Thoracic aorta (tissue), 2 donors: ENCODE data around the gene ACTN1. TPM values are rescaled to one million over a fixed set of nuclear protein-coding genes. Genes with fewer than 3 reads are reported as not detected.

Experiments used
- ATAC-seq: fragments of 150-250 bp; one replicate; pipeline ENCODE4 v1.8.0; 2017; ENCODE audit warnings: low read depth; ENCODE audit not compliant: insufficient number of reproducible peaks, low FRiP score
- DNase-seq: peaks from one replicate; pipeline ENCODE4 v3.0.0-alpha.2; 2020; ENCODE audit warnings: low spot score
- H3K27ac ChIP-seq, 2 donors: fragments of 200-600 bp; sonication (generic); 1 replicate in 1 of 2; 2 replicates in 1 of 2; pipeline ENCODE4 v1.5.1; 2016; ENCODE audit warnings: mild to moderate bottlenecking in 2 of 2, moderate library complexity in 2 of 2
- H3K27me3 ChIP-seq: fragments of 200-600 bp; sonication (generic); replicated peaks from 2 replicates; pipeline ENCODE4 v1.6.0; 2016; ENCODE audit warnings: mild to moderate bottlenecking; ENCODE audit not compliant: insufficient read depth
- H3K36me3 ChIP-seq: fragments of 200-600 bp; sonication (generic); one replicate; pipeline ENCODE4 v1.5.1; 2016
- H3K4me1 ChIP-seq, 2 donors: fragments of 200-600 bp; sonication (generic); 1 replicate in 1 of 2; 2 replicates in 1 of 2; pipeline versions ENCODE4 v1.5.1 to v1.6.0; 2016; ENCODE audit warnings: low read depth in 2 of 2, mild to moderate bottlenecking in 1 of 2; ENCODE audit not compliant: control insufficient read depth in 1 of 2
- H3K4me3 ChIP-seq: fragments of 200-600 bp; sonication (generic); 2 replicates; pipeline ENCODE4 v1.5.1; 2016; ENCODE audit warnings: mild to moderate bottlenecking
- H3K9me3 ChIP-seq: fragments of 200-600 bp; sonication (generic); 2 replicates; pipeline ENCODE4 v1.5.1; 2016
- CTCF ChIP-seq: fragments of 200-600 bp; sonication (generic); IDR thresholded peaks from one replicate; pipeline ENCODE4 v1.5.1; 2019; ENCODE audit warnings: antibody characterized with exemption
- total RNA-seq, 2 donors: library from RNA; depleted of rRNA; stranded (reverse); fragments of >200 nt; gene quantifications; one replicate each; pipeline versions ENCODE4 v1.1.0 to v1.2.3, GENCODE V29; 2016

Gene ACTN1
- total RNA-seq, 2 donors from 2014 or later = 1,201 to 1,291 TPM

- Histone ChIP-seq H3K27me3 (no peaks in the 10 kb centered on the region), H3K4me1 (peaks cover 9 to 76% of the 10 kb centered on the region in 2 donors), H3K9me3 (no peaks in the 10 kb centered on the region), H3K27ac (peak overlapping the region; percentile 22 to 62), H3K36me3 (peaks cover 67% of the 10 kb centered on the region), H3K4me3 (no peak overlapping the region)
- DNase-seq = no peak
- no peak for TF ChIP-seq CTCF
- no peak for ATAC-seq
Measured at GRCh38 chr14:68908803-68909202, 70.3 kb downstream of the ACTN1 start.

DNA sequence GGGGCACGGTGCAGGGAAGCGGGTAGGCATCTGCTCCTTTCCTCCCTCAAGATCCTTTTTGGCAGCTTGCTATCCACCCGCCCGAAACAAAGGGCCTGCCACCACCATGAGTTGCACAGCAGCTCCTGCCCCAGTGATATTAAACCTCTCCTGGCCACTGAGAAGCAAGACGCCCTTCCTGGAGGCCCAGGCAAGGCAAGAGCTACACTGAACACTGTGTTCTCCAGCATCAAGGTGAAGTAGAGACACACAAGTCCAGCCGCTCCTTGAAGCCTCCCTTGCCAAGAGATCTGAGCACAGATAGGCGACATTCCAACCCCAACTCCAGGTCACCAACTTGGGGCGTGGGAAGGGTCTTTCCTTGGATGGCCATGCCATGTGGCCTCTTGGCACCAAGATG lies 70.9 kb downstream of the ACTN1 start:
- no peaks in the 10 kb centered on the region for H3K27me3 ChIP-seq
- H3K36me3 ChIP-seq = peaks cover 72% of the 10 kb centered on the region
- H3K27ac ChIP-seq = peak overlapping the region; percentile 22 to 62
- TF ChIP-seq CTCF = no peak
- no peak for DNase-seq
- peaks cover 3 to 76% of the 10 kb centered on the region in 2 donors for H3K4me1 ChIP-seq
- H3K4me3 ChIP-seq = no peak overlapping the region
- ATAC-seq = no peak
- H3K9me3 ChIP-seq = no peaks in the 10 kb centered on the region

DNA sequence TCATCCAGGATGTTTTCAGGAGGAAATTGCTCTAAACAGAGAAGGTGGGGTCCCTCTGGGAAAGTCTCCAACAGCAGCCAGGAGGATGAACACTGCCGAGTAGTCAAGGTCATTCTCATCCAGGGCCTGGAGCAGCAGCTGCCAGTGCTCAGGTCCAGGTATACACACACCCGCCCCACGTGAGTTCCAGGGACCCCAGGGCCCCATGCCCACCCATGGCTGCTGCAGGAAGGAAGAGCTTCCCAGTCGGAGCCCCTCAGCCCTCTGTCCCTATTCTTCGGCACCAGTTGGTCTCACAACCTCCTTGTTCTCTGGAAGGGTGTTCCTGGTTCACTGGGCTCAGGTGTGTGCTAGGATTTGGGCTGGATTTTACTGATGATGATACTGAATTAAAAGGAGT lies 72.7 kb downstream of the ACTN1 start:
- Histone ChIP-seq H3K27me3 (no peaks in the 10 kb centered on the region), H3K4me1 (peaks cover 0 to 74% of the 10 kb centered on the region in 2 donors), H3K9me3 (no peaks in the 10 kb centered on the region), H3K36me3 (peaks cover 89% of the 10 kb centered on the region), H3K27ac (peak overlapping the region; percentile 20 to 72), H3K4me3 (no peak overlapping the region)
- no peak for TF ChIP-seq CTCF
- DNase-seq (no peak), ATAC-seq (no peak)

GRCh38 chr14:68905107-68905895 lies 73.8 kb downstream of the ACTN1 start:
- no peak for TF ChIP-seq CTCF
- Histone ChIP-seq H3K27me3 (no peaks in the 10 kb centered on the region), H3K36me3 (peaks cover 89% of the 10 kb centered on the region), H3K4me3 (no peak overlapping the region), H3K9me3 (no peaks in the 10 kb centered on the region), H3K27ac (peak overlapping the region; percentile 20 to 72), H3K4me1 (peaks cover 0 to 73% of the 10 kb centered on the region in 2 donors)
- ATAC-seq (no peak), DNase-seq (no peak)

DNA sequence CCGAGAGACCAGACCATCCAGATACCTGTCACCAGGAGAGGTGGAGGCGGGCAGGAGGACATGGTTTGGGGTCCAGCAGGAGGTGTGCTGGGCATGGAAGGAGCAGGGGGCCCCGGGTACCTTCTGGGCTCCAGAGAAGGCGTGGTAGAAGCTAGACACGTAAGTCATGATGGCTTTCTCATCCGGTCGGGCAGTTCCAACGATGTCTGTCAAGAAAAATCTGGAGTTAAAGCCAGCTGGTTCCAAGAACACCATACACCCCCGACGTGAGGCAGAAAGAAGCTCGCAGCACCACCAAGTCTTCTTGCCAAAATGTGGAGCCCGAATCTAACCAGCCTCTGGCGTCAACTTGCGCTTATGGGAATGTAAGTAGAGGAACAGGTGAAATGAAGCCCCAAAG lies 76.7 kb downstream of the ACTN1 start:
- Histone ChIP-seq H3K4me1 (peaks cover 0 to 83% of the 10 kb centered on the region in 2 donors), H3K4me3 (no peak overlapping the region), H3K27me3 (no peaks in the 10 kb centered on the region), H3K9me3 (no peaks in the 10 kb centered on the region), H3K36me3 (peaks cover 81% of the 10 kb centered on the region), H3K27ac (peak overlapping the region; percentile 67 to 69)
- DNase-seq = no peak
- no peak for TF ChIP-seq CTCF
- ATAC-seq = no peak
